Adipose tissue (tissue), 3 donors: Measurements from ENCODE around the gene KLHL2. TPM values are rescaled to one million over a fixed set of nuclear protein-coding genes. Genes with fewer than 3 reads are reported as not detected.
"Not testable (repeated sequence)": the region's sequence is repeated elsewhere in the genome, so short reads cannot be mapped to it uniquely, and the experiment has no call there.

Experiments
- H3K27ac ChIP-seq: one replicate; pipeline ENCODE4 v1.5.1; 2013; ENCODE audit warnings: low read depth, low read length
- WGBS, 3 donors: extraction: QIAGEN DNeasy Blood & Tissue Kit; methylation state at CpG; one replicate each; pipeline ENCODE4 v1.1.7; 2013; 5-methylcytosine and 5-hydroxymethylcytosine counted together
- polyA plus RNA-seq, 3 donors: library from polyadenylated mRNA; stranded (reverse); fragments of 200-250 nt; gene quantifications; one replicate each; pipeline ENCODE4 v1.2.3, GENCODE V29; 2013
- donor health status: healthy with polysubstance abuse.
- donor health status: Bipolar disorder and iron deficiency.
- donor health status: healthy.

Gene KLHL2
- polyA plus RNA-seq, 3 donors: 5.6 to 28.3 (median 17.1) TPM

DNA sequence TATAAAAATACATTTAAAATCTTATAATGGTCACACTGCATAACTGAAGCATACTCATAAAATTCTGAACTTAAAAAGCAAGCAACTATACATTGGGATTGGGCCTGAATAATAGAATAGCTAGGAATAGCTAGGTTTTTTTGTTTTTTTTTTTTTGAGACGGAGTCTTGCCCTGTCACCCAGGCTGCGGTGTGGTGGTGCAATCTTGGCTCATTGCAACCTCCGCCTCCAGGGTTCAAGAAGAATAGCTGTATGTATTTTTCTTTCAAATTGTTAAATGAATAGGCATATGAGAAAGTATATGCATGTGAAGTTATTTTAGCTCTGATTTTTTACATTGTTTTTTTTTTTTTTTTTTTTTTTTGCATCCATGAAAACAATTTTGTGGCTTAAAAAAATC, 56.1 kb downstream of the KLHL2 start:
- H3K27ac ChIP-seq: not testable (repeated sequence)
- 80 to 98% (median 81%) methylated on average over 3 of the region's 3 CpGs for WGBS, 3 donors

GRCh38 chr4:165269931-165270330, 62.6 kb downstream of the KLHL2 start:
- WGBS, 3 donors: 89 to 96% (median 90%) methylated on average over 7 of the region's 7 CpGs
- not testable (repeated sequence) for H3K27ac ChIP-seq

- not testable (repeated sequence) for H3K27ac ChIP-seq
- 72 to 93% (median 74%) methylated on average over 2 of the region's 2 CpGs for WGBS, 3 donors
These were observed 66.1 kb downstream of the KLHL2 start for GRCh38 chr4:165273443-165273842.

GRCh38 chr4:165275357-165275756, 68.0 kb downstream of the KLHL2 start:
- WGBS, 3 donors: 86 to 100% (median 96%) methylated on average over 2 to 3 of the region's 3 CpGs

GRCh38 chr4:165279531-165279930, 72.2 kb downstream of the KLHL2 start:
- H3K27ac ChIP-seq: not testable (repeated sequence)
- WGBS, 3 donors: 94 to 97% (median 95%) methylated on average over 20 of the region's 20 CpGs

More at GRCh38 chr4:165275357-165275756, 68.0 kb downstream of the KLHL2 start:
- not testable (repeated sequence) for H3K27ac ChIP-seq

DNA sequence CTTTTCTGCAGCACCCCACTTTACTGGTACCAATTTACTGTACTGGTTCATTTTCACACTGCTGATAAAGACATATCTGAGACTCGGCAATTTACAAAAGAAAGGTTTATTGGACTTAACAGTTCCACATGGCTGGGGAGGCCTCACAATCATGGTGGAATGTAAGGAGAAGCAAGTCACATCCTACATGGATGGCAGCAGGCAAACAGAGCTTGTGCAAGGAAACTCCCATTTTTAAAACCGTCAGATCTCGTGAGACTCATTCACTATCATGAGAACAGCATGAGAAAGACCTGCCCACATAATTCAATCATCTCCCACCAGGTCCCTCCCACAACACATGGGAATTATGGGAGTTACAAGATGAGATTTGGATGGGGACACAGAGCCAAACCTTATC, 77.3 kb downstream of the KLHL2 start:
- H3K27ac ChIP-seq: not testable (repeated sequence)
- 94 to 100% (median 100%) methylated on average over 3 of the region's 3 CpGs for WGBS, 3 donors

GRCh38 chr4:165286619-165287340, 79.4 kb downstream of the KLHL2 start:
- 71 to 91% (median 76%) methylated on average over 4 of the region's 4 CpGs for WGBS, 3 donors
- not testable (repeated sequence) for H3K27ac ChIP-seq

- WGBS, 3 donors: 61 to 73% (median 69%) methylated on average over 3 of the region's 3 CpGs
These were observed 80.9 kb downstream of the KLHL2 start for GRCh38 chr4:165288226-165288625.

GRCh38 chr4:165288639-165289422, 81.5 kb downstream of the KLHL2 start:
- H3K27ac ChIP-seq: no peak overlapping the region

More at GRCh38 chr4:165288226-165288625, 80.9 kb downstream of the KLHL2 start:
- H3K27ac ChIP-seq: no peak overlapping the region

DNA sequence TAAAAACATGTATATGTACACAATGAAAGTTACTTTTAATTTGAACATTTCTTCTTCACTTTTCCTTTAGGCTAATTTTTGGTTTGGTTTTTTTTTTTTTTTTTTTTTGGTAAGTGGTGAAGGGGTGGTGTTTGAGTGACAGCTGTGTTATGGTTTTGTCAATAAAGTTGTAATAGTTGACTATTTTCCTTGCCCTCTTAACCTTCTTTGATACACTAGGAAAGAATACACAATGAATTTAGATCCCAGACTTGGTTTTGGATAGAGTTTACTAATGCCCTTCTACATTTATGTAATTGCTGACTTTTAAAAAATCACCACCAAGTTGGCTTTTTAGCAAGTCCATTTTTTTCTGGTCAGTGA, 82.0 kb downstream of the KLHL2 start:
- H3K27ac ChIP-seq: no peak overlapping the region

GRCh38 chr4:165293061-165293460, 85.7 kb downstream of the KLHL2 start:
- H3K27ac ChIP-seq: no peak overlapping the region
- WGBS, 3 donors: 96 to 98% (median 96%) methylated on average over 6 of the region's 6 CpGs

- H3K27ac ChIP-seq: no peak overlapping the region
- WGBS, 3 donors: 65 to 74% (median 74%) methylated on average over 2 of the region's 2 CpGs
These were observed 86.7 kb downstream of the KLHL2 start for GRCh38 chr4:165293927-165294649.

DNA sequence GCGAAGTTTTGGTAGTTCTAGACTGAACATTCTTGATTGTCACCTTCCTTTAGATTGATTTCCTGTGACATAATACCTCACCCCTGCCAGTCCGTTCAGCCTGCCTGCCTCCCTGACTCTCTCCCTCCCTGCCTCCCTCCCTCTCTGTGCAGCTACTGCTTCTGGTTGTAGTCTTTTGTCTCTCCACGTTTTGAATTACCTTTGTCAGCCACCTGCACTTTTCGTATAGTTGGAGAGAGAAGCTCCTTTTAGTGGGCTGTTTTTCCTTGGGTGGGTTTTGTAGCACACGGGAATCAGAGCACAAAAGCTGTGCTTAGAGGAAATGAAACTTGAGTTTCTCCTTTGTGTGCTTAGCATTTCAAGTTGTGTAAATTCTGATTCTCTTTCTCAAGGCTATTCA, 87.5 kb downstream of the KLHL2 start:
- no peak overlapping the region for H3K27ac ChIP-seq
- WGBS, 3 donors: 46 to 51% (median 50%) methylated on average over 5 of the region's 5 CpGs

DNA sequence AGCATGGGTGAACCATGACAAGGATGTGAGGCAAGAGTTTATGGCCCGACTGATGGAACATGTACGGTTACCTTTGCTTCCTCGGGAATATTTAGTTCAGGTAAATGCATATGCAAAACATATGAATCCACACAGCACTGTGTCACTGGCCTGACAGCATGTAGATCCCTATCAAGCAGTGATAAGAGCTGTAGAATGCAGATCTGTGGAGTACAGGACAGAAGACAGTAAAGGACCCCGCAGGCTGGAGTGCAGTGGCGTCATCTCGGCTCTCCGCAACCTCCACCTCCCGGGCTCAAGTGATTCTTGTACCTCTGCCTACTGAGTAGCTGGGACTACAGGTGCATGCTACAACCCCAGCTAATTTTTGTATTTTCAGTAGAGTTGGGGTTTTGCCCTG, 90.3 kb downstream of the KLHL2 start:
- no peak overlapping the region for H3K27ac ChIP-seq
- 95 to 98% (median 97%) methylated on average over 8 of the region's 8 CpGs for WGBS, 3 donors

DNA sequence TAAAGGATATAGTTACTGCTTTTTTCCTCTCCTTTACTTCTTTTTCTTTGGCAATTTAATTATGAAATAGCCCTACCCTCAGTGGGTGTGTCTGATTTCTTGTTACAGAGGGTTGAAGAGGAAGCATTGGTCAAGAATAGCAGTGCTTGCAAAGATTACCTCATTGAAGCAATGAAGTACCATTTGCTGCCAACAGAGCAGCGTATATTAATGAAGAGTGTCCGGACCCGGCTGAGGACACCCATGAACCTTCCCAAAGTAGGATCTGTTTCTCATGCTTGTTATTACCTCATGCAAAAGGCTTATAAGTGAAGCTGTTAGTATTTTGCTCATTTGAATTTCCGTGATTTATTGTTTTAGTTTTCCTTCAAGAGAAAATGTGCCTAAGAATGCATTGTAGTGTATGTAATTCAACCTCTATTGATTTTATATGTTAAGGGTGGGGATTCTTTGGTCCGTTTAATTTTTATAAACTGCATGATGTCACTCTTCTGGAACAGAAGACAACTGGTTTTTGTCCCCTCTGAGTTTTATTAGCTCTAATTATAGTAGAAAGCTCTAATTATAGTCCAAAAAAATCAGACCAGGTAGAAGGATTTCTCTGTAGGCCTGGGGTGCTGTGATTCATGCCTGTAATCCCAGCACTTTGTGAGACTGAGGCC, 92.2 kb downstream of the KLHL2 start:
- 67 to 91% (median 76%) methylated on average over 5 of the region's 5 CpGs for WGBS, 3 donors
- H3K27ac ChIP-seq: no peak overlapping the region

- 9 to 18% (median 9%) methylated on average over 1 of the region's 1 CpG for WGBS, 3 donors
- H3K27ac ChIP-seq: no peak overlapping the region
These were observed 94.5 kb downstream of the KLHL2 start for GRCh38 chr4:165301833-165302232.

DNA sequence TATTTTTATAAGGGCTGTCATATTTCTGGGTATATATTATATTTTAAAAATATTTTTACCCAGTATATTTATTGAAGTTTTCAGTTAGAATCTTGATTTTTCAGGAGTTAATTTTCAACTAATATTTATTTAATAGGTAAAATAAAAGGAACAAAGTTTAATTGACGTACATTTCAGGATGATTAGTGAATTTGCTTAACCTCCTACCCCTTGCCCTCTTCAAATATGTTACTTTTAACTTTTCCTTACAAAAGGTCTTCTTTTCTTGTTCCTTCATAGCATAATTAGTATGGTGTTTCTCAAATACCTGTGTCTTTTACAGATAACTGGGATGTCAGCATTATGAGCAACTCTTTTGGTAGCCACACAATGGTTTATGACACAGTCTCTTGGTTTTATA, 95.3 kb downstream of the KLHL2 start:
- 62 to 95% (median 94%) methylated on average over 1 of the region's 1 CpG for WGBS, 3 donors
- H3K27ac ChIP-seq: no peak overlapping the region

DNA sequence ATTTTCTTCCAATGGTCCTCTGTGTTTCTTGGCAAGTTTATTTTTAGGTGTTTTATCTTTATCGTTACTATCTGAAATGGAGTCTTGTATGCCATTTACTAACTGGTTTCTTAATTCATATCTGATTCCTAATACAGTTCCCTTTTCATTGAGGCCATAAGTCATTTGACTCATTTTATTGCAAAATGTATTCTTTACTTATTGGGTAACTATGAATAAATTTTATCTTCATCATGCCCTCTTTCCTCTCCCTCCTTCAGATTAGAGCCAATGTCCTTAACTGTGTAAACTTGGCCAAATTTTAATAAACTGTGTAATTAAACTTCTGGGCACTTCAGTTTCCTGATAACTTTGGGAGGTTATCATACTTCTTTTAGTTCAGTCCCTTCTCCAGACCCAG, 100.8 kb downstream of the KLHL2 start:
- 62 to 90% (median 63%) methylated on average over 1 of the region's 1 CpG for WGBS, 3 donors
- no peak overlapping the region for H3K27ac ChIP-seq

GRCh38 chr4:165308606-165309005, 101.2 kb downstream of the KLHL2 start:
- H3K27ac ChIP-seq: no peak overlapping the region
- 90 to 96% (median 92%) methylated on average over 2 of the region's 2 CpGs for WGBS, 3 donors
